NCI-H510A (cell line): Measurements from ENCODE around the gene PLXND1.
"Not testable (repeated sequence)": the region's sequence is repeated elsewhere in the genome, so short reads cannot be mapped to it uniquely, and the experiment has no call there.

Experiments
- DNase-seq: peaks from one replicate; lab custom pipeline; 2025; lab: John Stamatoyannopoulos, UW

Gene PLXND1

DNA sequence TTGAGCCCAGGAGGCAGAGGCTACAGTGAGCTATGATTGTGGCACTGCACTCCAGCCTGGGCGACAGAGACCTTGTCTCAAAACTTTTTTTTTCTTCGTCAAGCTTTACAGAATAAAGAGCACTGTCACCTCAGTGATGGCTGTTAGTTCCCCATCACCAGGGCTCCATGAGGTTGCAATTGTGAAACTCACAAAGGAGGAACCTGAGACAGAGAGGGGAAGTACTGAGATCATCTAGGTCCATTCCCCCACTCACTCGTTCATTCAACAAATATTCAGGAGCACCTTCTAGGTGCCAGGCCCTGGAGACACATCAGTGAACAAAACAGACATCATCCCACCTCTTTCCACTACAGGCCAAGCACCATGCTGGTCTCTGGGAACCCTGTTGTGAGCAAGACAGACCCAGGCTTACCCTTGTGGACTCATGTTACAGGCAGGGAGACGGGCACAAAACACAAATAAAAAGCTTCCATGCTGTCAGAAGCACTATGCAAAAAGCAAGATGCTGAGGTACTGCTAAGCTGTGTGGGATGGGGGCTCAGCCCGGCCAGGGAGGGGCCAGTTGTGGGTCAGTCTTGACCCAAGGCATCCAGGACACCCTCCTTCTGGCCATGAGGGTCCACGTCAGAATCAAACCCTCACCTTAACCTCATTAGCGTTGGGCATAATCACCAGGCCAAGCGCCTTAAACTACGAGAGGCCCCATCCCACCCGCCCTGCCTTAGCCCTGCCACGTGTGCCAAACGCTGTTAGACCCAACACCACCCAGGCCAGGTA lies 80.2 kb downstream of the PLXND1 start:
- DNase-seq = no peak

DNA sequence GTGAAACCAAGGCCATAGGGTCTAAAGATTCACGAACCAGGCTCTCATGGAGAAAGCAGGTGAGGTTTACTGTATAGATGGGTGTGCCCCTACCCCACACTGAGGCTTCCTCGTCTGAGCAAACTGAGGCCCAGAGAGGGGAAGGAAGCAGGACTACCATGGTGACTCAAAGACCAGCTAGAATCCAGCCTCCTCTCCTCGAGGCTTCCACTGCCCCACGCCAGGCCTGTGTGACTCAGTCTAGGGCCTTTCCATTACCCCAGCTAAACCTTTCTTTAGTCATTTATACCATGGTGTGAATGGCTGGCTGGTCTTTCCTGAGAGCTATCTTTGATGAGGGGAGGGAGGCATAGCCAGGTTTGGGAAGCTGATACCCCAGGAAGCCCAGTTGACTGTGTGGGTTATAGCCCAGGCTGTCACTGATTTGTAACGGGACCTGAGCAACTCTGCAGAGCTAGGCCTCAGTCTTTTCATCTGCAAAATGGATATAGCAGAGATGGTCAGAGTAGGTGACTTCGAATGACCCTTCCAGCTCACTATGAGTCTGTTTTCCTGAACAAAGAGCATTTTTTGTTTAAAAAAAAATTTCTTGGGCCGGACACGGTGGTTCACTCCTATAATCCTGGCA lies 81.0 kb downstream of the PLXND1 start:
- no peak for DNase-seq

DNA sequence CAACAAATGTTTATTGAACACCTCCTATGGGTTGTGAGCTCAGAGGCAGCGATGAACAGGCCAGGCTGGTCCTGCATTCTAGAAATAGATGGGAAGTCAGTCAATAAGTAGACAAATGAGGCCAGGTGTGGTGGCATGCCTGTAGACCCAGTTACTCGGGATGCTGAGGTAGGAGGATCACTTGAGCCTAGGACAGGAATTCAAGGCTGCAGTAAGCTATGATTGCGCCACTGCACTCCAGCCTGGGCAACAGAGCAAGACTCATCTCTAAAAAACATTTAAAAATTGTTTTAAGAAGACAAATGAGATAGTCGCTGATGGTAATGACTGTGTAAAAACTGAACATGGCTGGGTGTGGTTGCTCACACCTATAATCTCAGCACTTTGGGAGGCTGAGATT lies 82.4 kb downstream of the PLXND1 start:
- no peak for DNase-seq

DNA sequence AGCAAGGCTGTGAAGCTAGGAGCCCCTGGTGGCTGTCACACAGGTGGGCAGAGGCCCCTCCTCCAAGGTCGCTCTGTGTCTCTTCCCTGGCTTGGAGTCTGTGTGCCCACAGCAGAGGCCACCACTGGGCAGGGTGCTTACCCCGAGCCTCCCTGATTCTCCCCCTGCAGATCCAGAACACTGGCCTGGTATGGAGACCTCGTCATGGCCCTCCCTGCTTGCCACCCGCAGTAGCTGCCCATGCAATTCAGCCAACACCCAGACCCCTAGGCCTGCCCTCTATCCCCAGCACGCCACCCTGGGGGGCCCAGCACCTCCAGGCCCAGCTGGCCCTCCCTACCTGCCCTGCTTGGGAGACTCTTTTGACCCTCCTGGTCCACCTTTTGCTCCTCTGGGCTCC lies 83.5 kb downstream of the PLXND1 start:
- DNase-seq = no peak

DNA sequence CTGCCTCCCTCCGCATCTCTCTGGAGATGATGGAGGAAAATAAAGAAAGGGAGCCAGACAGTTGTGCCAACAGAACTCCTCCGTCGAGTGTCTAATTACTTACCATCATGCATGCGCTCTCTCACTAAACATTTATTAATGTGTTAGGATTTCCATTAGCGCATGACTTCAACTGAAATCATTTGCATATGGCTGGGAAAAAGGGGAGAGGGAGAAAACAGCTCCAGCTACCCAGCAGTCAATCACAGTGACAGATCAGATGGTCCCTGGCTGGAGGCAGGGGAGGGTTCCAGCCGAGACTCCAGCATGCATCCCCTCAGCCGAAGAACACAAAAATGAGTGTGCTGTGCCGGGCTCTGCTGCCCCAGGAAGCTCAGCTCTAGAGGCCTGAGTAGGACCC lies 84.9 kb downstream of the PLXND1 start:
- no peak for DNase-seq

DNA sequence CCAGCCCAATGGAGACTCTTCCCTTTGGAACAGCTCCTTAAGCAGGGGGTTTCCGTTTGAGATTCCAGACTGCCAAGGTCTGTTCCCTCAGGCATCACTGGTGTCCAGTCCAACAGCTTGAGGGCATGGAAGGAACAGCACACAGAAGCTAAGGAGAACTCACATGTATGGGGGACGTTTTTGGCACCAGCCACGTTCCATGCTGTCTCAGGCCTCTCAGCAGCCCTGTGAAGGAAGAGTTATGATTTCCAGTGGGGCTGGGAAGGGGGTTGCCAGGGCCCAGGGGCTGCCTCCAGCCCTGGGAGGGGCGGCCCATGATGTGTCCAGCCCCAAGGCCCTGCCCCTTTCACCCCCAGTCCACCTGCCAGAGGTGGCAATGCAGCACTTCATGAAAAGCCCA lies 85.5 kb downstream of the PLXND1 start:
- no peak for DNase-seq

DNA sequence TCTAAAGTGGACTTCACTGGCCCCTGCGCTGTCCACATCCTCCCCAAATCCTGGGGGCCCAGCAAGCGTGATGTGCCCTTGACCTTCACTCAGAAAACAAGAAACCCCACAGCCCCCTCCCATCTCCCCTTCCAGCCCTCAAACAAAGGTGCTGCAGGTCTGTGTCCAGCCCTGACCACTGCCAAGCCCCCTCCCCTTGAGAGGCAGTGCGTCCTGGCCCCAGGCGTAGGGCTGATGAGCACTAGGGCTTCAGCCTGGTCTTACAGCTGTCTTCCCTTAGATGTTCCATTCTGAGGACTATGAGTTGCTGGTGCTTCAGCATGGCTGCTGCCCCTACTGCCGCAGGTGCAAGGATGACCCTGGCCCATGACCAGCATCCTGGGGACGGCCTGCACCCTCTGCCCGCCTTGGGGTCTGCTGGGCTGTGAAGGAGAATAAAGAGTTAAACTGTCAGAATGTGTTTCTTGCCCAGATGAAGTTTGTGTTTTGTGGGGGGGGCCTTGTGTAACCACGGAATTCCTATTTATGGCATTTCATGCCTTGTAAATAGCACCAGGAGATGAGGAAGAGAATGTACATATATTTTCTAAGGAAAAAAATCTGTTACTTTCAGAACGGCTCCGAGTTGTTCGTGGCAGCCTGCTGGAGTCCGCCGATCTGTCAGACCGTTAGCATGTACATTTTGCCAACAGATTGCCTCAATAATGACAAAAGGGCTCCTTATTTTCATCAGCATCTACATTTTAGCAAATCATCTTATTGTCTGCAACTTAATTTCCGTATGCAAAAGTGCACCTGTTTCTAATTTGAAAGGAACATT lies 86.4 kb downstream of the PLXND1 start:
- DNase-seq = no peak

DNA sequence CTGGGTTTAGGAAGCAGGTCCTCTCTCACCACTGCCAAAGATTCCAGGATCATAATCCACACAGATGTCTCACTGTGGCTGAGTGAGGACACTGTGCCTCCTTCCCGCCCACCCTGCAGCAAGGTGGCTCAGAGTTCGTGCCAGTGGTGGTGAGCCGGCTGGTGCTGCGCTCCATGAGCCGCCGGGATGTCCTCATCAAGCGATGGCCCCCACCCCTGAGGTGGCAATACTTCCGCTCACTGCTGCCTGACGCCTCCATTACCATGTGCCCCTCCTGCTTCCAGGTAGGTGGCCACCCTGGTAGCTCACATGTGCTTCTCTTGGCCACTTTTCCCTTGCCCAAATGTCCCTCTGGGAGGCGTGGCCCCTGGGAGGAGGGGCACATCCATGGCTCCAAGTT lies 87.0 kb downstream of the PLXND1 start:
- no peak for DNase-seq

DNA sequence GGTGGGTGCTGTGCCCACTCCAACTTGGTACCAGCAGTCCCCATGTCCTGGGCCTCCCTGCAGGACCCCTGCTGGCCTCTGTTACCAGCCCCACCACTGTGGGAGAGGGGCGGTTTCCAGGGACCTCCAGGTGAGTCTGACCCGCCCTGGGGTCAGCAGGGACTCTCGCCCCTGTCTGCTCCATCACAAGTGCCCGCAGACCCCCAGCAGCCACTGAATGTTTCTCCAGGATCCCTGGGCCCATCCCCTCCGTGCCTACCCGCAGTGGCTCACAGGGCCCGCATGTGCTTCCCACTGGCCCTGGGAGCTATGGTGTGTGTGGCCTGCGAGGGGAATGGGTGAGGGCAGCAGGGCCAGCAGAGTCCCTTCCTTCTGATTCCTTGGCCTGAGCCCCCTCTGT lies 87.9 kb downstream of the PLXND1 start:
- DNase-seq = no peak

DNA sequence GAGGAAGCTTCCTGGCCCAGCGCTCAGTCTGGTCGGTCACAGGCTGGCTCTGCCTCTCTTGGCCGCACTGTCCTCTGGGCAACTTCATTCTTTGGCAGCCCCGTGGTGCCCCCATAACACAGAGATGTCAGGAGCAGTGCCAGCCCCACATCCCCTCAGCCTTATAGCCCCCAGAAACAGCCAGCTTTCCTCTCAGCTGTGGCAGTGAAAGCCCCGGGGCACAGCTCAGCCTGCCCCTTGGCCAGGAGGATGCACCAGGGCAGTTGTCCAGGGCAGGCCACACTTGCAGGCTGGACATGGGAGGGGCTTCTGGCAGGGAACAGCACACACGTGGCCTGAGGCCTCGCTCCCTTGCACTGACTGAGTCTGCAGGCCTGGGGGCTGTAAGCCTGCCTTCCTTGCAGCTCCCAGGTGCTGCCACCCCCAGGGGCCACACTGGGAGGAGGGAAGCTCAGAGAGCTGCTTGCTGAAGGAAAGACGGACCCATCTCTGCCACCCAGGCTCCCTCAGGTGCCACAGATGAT lies 88.4 kb downstream of the PLXND1 start:
- no peak for DNase-seq

DNA sequence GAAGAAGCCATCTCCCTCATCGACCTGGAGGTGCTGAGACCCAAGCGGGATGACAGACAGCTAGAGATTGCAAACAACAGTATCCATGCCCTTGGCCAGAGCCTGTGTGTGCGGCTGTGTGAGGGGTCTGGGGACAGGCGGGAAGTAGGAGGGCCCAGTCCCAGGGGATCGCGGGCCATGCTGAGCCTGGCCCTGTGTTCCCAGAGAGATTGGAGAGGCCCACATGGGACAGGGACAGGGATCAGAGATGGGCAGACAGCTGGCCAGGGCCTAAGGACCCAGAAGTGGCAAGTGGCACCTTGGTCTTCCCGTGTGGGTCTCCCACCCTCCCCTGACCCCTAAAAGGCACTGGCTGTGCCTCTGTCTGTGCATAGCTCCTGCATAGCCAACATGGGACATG lies 89.0 kb downstream of the PLXND1 start:
- DNase-seq = no peak

DNA sequence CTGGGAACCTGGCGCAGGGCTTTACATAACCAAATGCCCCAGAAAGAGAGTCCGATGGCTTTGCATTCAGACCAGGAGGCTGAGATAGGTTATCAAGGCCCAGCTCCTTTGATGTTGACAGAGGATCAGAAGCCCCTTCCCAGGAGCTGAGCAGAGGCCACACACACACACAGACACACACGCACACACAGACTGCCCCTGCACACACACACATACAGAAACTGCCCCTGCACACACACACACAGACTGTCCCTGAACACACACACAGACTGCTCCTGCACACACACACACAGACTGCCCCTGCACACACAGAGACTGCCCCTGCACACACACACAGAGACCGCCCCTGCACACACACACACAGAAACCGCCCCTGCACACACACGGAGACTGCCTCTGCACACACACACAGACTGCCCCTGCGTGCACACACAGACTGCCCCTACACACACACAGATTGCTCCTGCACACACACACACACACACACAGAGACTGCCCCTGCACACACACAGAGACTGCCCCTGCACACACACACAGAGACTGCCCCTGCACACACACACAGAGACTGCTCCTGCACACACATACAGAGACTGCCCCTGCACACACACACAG lies 90.5 kb downstream of the PLXND1 start:
- not testable (repeated sequence) for DNase-seq

DNA sequence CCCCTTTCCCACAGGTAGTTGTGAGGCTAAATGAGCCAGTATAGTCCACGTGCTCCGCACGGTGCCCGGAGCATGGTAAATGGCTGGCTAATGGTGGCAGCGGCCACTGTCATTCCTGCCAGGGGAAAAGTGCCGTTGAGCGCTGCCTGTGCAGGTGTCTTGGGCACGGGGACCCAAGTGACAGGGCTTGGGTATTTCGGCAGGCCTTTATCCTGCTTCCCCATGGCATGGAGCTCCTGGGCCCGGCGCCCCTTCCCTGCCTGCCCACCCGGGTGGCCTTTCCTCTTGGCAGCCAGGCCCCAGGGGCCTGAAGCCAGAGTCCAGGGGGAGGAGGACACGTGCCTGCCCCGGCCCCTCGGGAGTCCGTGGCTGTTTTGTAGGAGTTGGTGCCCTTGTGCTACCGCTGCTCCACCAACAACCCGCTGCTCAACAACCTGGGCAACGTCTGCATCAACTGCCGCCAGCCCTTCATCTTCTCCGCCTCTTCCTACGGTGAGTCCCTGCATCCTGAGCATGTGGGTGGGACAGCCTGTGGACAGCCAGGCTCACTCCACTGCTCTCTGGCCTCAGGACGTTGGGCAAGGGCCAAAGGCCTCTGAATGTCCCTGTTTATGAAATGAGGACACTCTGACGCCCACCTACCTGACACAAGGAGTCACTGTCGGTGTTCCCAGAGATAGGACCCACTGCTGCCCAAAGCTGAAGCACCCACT lies 91.2 kb downstream of the PLXND1 start:
- not testable (repeated sequence) for DNase-seq

DNA sequence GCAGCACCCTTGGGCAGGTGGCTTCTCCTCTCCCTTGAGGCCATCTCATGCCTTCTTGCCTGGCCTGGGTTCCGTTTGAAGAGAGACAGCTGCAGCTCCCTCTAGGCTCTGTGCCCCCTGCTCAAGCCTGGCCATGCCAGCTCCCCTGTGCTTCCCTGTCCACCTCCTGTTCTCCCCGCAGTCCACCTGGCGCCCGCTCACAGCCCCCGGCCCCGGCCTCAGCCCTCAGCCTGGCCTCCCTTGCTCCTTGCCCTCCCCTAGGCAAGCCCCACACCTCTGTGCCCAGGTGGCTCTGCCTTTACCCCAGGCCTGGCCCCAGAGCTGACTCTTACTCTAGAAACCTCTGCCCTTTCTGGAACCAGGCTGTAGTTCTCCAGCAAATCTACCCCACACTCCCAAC lies 91.9 kb downstream of the PLXND1 start:
- DNase-seq = no peak

DNA sequence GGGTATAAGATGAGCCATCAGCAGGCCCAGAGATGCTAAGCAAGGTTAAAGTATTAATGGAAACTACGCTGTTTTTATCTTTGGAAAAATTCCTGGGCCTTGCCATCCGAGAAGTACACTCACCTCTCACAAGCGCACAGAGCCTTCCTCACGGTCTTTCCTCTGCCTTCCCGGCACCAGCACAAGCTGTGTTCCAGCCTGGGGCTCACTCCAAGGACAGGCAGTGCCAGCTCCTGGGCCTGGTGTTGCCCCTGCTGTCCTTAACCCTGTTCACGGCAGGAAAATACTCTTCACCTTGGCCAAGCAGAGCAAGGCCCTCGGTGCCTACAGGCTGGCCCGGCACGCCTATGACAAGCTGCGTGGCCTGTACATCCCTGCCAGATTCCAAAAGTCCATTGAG lies 92.4 kb downstream of the PLXND1 start:
- DNase-seq = no peak

DNA sequence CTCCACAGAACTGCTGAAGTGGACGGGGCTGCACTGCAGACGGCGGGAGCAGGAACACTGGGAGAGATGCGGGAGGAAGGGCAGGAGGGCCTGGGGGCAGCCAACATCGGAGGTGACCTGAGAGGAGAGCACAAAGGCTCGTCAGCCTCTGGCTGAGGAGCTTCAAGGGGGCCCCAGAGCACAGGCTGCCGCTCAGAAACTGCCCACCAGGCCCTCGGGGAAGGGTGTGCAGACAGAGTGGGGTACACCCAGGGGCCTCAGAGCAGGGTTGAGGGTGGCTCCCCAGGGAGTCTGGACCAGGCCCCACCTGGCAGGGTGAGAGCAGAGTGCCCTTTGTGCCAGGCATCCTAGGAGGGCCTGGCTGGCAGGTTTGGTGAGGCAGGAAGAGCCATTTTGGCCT lies 92.8 kb downstream of the PLXND1 start:
- no peak for DNase-seq

DNA sequence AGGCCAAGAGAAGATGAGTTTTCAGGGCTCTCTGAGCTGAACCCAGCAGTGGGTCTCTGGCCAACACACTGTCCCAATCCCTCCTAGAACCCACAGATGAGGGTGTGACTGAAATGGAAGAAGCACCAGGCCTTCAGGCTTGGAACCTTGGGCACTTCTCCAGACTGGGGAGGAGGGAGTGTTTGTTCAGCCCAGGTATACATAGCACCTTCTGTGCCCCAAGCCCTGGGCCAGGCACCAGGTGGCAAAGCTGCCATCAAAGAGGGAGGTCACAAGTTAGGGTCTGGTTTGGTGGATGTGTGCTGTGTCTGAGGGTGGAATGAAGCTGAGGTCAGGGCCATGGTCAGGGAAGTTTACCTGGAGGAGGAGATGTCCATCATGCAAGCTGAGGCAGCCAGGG lies 93.9 kb downstream of the PLXND1 start:
- no peak for DNase-seq

DNA sequence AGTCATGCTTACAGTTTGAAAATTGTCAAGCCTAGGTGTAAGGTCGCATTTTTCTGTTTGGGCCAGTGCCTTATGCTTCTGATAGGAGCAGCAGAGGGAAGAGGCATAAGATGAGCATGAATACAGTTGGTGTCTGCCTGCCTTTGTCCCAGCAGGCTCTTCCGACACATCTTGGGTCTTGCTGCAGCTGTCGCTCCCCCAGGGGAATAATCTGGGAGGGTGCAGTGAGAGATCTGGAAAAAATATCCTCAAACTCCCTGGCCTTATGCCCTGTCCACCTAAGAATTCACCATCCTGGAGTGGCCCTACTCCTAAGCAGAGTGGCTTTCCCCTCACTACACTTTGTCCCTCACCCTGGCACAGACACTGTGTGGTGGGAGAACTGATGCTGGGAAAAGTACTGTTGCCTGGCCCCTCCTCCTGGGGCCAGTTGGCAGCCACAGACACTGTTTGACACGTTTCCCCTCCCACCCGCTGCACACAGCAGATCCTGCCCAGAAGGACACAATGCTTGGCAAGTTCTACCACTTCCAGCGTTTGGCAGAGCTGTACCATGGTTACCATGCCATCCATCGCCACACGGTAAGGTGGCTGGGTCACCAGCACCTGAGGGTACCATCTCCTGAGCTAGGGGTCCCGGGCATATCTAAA lies 99.2 kb downstream of the PLXND1 start:
- DNase-seq = no peak

DNA sequence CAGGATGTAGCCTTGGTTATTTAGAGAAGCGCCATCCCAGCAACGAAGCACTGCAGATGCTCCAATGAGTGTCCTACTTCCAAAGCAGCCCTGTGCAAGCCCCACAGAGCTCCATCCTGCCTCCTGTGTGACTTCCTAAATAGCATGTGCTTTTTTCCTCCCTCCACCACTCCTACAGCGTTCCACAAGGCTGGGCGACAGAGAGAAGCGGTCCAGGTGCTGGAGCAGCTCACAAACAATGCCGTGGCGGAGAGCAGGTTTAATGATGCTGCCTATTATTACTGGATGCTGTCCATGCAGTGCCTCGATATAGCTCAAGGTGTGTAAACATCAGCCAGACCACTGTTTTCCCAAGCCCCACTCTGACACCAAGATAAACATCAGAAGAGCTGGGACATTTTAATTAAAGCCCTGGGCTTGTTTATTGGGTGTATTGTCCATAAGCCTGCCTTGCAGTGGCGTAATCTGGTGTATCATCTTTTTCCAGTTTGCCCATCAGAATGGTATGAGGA lies 100.2 kb downstream of the PLXND1 start:
- DNase-seq = peak; percentile 53

DNA sequence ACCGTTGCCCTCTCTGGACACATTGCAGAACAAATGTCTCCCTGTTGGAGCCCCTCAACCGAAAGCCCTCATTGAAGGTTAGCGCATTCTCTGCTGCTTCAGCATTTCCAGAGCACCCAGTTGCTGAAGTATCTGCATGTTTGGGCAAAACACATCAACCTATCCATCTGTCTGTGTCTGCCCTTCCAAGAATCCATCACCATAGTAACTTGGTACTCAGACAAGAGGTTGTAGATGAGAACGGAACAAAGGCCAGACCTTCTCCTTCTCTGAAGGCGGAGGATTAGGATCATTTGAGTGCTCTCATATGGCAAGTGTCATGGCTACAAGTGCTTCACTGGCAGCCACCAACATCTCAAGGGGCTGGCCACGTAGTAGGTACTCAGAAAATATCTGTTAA lies 101.1 kb downstream of the PLXND1 start:
- DNase-seq = no peak
